Endothelial cell of umbilical vein (primary cell): ENCODE measurements around the gene CZIB.

Experiments
- CTCF ChIP-seq, 2 donors: IDR thresholded peaks; 1 replicate in 1 of 2; 2 replicates in 1 of 2; pipeline ENCODE4 v1.5.1; 2011; ENCODE audit warnings: low read length in 2 of 2, mild to moderate bottlenecking in 2 of 2, moderate library complexity in 2 of 2, control low read depth in 1 of 2, inconsistent platforms in 1 of 2, low read depth in 1 of 2; ENCODE audit not compliant: insufficient read depth in 1 of 2; ENCODE audit errors: extremely low read depth in 1 of 2
- EZH2 ChIP-seq: IDR thresholded peaks from 2 replicates; pipeline ENCODE4 v1.6.1; 2012; ENCODE audit warnings: borderline replicate concordance, low read depth, mild to moderate bottlenecking, moderate library complexity, low read length, inconsistent platforms; ENCODE audit not compliant: severe bottlenecking
- MAX ChIP-seq: IDR thresholded peaks from 2 replicates; pipeline ENCODE4 v1.6.1; 2011; ENCODE audit not compliant: insufficient read depth, insufficient read length
- POLR2AphosphoS5 ChIP-seq: IDR thresholded peaks from 2 replicates; pipeline ENCODE4 v1.6.1; 2012; ENCODE audit warnings: low read depth, mild to moderate bottlenecking, control low read depth, low read length, moderate library complexity; ENCODE audit not compliant: insufficient read depth

- TF ChIP-seq MAX (no peak), EZH2 (no peak), CTCF (IDR thresholded peaks at IDR 0.05; ENCODE audit: extremely low read depth in 1 of 2, insufficient read depth in 1 of 2, low read depth in 1 of 2, low read length in 2 of 2) (no peak), POLR2AphosphoS5 (no peak)
Observed at GRCh38 chr1:53198241-53198651, 22.2 kb downstream of the CZIB start.
